HG03342 (cell line): ENCODE measurements around the gene CDC42BPB.

Source experiments
- ATAC-seq: cut with Tn5 transposase; IDR thresholded peaks from one replicate; pipeline ENCODE4 v1.9.1; 2021; ENCODE audit warnings: mild to moderate bottlenecking, moderate library complexity; ENCODE audit not compliant: unreplicated experiment

The CDC42BPB gene

GRCh38 chr14:103019826-103020225, 37.5 kb downstream of the CDC42BPB start:
- no peak for ATAC-seq

GRCh38 chr14:103019236-103019635, 38.1 kb downstream of the CDC42BPB start:
- no peak for ATAC-seq

- no peak for ATAC-seq
Observed at GRCh38 chr14:103016594-103016993, 40.8 kb downstream of the CDC42BPB start.

- no peak for ATAC-seq
Observed at GRCh38 chr14:103016071-103016470, 41.3 kb downstream of the CDC42BPB start.

GRCh38 chr14:103015426-103015825, 41.9 kb downstream of the CDC42BPB start:
- ATAC-seq: no peak

- ATAC-seq: no peak
Observed at GRCh38 chr14:103014466-103015228, 42.7 kb downstream of the CDC42BPB start.

- ATAC-seq: no peak
Observed at GRCh38 chr14:103013028-103013427, 44.3 kb downstream of the CDC42BPB start.

GRCh38 chr14:103009559-103009958, 47.8 kb downstream of the CDC42BPB start:
- ATAC-seq: no peak

GRCh38 chr14:103008768-103009357, 48.5 kb downstream of the CDC42BPB start:
- no peak for ATAC-seq

GRCh38 chr14:103008126-103008525, 49.2 kb downstream of the CDC42BPB start:
- ATAC-seq: no peak

- no peak for ATAC-seq
Observed at GRCh38 chr14:103007555-103007954, 49.8 kb downstream of the CDC42BPB start.

GRCh38 chr14:103006991-103007520, 50.3 kb downstream of the CDC42BPB start:
- ATAC-seq: no peak

- ATAC-seq: no peak
Observed at GRCh38 chr14:103006106-103006505, 51.2 kb downstream of the CDC42BPB start.

- no peak for ATAC-seq
Observed at GRCh38 chr14:103003850-103004249, 53.5 kb downstream of the CDC42BPB start.

GRCh38 chr14:103003351-103003615, 54.1 kb downstream of the CDC42BPB start:
- ATAC-seq: no peak

GRCh38 chr14:103002578-103003350, 54.6 kb downstream of the CDC42BPB start:
- no peak for ATAC-seq

GRCh38 chr14:103001651-103002396, 55.5 kb downstream of the CDC42BPB start:
- no peak for ATAC-seq

GRCh38 chr14:103001226-103001625, 56.1 kb downstream of the CDC42BPB start:
- ATAC-seq: no peak

GRCh38 chr14:103000291-103000921, 56.9 kb downstream of the CDC42BPB start:
- no peak for ATAC-seq

- no peak for ATAC-seq
Observed at GRCh38 chr14:102999227-102999895, 58.0 kb downstream of the CDC42BPB start.
